HG02610 (cell line): ENCODE measurements around the gene MRPL32.

ENCODE experiments used
- ATAC-seq: cut with Tn5 transposase; IDR thresholded peaks from one replicate; pipeline ENCODE4 v1.9.1; 2021; ENCODE audit warnings: mild to moderate bottlenecking, moderate library complexity; ENCODE audit not compliant: unreplicated experiment

The MRPL32 gene

DNA sequence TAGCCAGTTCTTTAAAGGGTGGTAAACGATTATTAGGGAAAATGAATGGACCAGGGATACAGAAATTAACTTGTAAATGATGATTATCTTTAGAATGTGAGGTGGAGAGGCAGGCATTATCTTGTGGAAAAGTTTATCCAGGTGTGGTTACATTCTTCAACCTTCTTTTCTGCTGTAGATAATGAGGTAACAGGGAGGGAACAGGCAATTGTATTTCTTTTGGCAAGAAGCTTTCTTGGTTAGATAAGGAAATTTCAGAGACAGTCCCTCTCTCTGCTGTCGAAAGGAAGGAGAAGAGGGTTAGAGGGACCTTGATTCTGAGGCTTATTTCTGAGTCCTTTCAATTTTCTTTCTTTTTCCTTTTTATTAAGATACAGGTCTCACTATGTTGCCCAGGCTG, 32.1 kb downstream of the MRPL32 start:
- no peak for ATAC-seq

DNA sequence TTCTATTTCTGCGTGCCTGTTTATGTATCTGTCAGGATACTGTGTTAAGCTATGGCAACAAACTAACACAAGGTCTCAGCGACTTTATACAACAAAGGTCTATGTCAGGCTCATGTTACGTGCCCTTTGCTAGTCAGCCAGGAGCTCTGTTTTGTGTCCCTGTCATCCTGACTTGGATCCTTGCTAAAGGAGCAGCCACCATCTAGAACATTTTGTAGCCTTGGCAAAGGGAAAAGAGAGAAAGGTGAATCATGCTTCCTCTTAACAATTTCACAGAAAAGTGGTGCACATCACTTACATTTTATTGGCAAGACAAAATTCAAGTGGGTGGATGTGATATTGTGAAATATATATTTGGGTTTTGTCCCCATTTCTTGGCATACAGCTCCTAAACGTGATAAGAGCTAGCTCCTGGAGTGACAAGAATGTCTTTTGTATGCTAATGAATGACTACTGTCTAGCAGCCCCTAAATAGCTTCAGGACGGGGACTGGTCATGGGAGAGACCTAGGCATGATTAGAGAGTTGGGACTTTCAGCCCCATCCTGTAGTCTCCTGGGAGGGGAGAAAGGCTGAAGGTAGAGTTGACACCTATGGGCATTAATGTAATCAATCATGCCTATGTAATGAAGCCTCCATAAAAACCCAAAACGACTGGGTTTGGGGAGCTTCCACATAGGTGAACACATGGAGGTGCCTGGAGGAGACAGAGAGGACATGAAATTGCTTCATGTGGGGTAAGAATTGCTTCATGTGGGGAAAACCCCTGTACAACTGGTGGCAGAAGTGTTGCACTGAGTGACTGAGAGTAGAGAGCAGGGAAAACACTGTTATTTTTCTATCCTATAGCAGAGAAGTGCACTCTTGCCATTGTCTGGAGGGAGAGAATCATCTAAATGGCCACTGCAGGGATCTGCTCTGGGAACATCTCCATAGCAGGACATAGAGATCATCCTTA, 33.0 kb downstream of the MRPL32 start:
- peak; percentile 54 for ATAC-seq

DNA sequence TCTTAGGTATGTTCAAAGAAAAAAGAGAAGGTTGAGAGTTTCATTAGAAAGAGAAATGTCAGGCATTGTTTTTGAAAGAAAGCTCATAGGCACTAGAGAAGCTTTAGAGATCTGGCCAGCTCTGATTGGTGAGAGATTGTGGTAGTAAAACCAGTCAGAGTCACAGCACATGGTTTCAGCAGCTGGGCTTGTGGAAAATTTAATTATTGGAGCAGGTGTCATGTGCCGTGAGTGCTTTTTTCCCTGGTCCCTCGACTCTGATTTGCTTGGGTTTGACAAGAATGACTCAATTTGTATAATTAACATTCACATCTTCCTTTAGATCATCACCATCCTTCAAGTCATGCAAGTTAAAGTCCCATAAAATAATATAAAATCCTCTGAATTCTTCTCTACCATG, 35.2 kb downstream of the MRPL32 start:
- no peak for ATAC-seq

DNA sequence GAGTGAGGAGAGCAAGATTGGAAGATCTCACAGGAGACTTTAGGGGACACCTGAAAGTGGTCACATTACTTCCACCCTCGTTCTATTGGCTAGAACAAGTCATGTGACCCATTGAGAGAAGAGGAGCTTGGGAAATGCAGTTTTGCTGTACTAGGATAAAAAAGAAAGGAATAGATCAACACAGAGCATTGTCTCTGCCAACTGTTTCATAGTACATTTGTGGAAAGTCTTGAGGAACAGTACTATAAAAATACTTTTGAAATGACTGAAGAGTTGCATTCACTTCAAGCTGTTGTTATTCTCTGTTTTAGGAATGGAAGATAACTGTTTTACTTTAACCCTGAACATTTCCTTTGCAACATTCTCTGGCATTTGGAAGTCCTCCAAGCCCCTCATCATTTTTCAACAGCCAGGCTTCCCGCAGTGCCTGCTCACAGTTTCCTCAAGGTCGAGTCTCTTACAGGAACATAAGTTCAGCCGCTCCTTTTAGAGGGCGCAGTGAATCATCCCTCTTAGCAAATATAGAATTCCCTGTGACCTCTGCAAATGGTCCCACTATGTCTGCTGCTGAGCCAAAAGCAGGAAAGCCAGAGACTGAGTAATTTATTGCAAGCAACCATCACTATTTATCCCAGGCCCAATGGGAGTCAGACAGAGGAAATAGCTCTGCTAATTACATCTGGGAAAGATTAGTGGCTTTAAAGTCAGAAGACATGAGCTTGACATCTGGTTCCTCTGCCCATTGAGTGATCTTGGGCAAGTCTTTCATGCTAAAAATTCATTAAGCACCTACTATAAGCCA, 40.7 kb downstream of the MRPL32 start:
- ATAC-seq, result no peak

DNA sequence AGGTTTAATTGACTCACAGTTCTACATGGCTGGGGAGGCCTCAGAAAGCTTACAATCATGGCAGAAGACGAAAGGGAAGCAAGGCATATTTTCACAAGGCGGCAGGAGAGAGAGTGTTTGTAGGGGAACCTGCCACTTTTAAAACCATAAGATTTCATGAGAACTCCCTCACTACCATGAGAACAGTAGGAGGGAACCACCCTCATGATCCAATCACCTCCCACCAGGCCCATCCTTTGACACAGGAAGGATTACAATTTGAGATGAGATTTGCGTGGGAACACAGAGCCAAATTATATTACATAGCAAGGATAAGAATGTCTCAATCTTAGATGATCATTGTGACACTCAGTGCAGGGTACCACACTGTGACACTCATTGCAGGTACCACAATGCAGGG, 44.2 kb downstream of the MRPL32 start:
- ATAC-seq, result no peak

DNA sequence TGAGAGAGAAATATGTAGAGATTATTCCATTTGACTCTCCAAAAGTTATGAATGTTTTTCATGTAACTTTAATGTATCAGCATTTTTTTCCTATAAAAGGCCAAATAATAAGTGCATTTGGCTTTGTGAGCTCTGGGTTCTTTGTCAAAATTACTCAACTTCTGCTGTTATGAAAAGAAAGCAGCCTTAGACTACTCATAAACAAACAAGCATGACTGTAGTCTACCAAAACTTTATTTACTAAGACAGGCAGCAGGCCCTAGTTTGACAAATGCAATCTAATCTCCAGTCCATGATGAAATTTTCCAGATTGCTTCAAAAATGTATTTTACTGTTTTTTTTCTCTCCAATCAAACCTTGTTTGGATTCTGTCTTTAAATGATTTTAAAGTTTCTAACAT, 46.3 kb downstream of the MRPL32 start:
- no peak for ATAC-seq

DNA sequence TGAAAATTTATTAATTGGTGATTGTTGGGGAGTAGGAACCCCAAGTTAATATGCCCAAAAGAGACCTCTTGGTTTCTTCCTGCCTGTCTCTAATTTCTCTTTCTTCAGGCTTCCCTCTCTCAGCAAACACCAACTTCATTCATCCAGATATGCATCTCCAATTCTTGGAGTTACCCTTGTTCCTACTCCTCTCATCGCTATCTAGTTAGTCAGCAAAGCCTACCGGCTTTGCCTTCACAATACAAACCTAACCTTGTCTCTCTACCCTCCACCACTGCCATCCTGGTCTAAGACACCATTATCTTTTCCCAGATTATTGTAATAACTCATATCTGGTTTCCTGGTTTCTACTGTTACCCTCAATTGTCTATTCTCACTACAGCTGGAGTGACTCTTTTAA, 47.9 kb downstream of the MRPL32 start:
- no peak for ATAC-seq

DNA sequence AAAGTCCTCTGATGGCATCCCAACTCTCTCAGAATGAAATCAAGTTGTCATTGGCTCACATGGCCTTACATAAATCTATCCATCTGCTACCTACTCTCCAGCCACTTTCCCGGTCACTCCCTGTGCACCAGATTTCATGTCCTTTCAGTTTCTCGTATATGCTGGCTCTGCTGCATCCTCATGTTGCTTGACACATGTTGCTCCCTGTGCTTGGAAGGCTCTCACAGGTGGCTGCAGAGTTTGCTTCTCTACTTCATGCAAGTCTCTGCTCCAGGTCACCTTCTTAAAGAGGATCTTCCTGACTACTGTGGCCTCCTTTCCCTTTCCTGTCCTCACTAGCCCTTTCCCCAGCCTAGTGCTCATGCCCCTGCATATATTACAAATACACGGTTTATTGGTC, 48.3 kb downstream of the MRPL32 start:
- no peak for ATAC-seq

DNA sequence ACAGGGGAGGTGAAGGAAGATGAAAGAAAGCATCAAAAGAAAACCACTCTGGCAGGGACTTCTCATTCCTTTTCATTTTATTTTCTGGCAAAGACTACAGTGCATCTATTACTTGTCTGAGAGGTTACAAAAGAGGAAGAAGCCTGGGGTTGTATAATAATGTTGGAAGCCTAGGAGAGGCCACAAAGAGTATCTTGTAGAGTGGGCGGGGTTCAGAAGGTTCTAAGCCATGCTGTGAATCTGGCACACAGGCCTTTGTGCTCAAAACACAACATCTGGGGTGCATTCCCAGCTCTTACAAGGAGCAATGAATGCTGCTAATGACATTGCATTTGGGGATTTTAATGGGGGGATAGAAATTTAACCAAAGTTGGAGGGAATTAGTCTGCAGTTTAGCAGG, 49.4 kb downstream of the MRPL32 start:
- ATAC-seq, result no peak

DNA sequence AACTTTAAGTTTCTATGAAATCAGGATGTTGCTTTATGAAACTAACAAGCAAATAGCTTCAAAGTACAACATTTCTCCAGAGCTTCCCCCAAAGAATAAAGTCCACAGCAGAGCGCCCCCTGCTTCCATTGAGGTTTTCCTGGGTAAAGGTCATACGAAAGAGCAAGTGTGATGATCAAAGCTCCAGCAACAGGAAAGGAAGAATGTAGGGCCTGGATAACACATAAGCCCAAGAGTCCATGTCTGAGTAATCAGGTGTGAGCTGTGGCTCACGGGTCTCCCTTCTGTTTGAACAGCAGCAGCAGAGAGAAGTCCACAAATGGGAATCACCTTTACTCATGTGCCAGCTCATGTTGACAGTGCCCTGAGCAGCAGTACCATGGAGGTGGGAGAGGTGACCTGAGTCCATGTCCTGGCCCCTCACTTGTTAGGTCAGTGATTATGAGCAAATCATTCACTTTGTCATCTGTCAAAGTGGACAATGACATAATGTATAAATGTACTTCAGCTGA, 50.5 kb downstream of the MRPL32 start:
- no peak for ATAC-seq

DNA sequence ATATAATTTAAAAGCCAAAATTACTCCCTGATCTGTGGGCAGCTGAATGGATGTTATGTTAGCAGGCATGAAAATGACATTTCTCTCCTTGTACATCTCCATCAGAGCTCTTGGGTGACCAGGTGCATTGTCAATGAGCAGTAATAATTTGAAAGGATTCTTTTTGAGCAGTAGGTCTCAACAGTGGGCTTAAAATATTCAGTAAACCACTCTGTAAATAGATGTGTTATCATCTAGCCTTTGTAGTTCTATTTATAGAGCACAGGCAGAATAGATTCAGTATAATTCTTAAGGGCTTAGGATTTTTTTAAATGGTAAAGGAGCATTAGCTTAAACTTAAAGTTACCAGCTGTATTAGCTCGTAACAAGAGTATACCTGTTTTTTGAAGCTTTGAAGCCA, 52.0 kb downstream of the MRPL32 start:
- no peak for ATAC-seq

DNA sequence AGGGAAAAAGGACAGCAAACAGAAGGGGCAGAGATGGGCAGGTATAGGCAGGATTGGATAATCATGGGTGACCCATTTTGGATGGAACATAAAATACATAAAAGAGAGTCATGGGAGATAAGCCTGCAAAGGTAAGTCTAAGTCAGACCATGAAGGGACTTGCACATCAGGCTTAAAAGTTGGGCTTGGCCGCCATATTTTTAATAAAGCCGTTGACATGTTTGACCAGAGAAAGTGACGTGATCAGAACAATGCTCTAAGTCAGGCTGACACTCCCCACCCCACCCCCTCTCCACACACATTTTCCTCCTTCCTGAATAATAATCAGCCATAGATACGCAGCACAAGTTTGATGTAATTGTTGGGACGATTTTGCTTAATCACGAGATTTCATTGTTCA, 54.0 kb downstream of the MRPL32 start:
- no peak for ATAC-seq

DNA sequence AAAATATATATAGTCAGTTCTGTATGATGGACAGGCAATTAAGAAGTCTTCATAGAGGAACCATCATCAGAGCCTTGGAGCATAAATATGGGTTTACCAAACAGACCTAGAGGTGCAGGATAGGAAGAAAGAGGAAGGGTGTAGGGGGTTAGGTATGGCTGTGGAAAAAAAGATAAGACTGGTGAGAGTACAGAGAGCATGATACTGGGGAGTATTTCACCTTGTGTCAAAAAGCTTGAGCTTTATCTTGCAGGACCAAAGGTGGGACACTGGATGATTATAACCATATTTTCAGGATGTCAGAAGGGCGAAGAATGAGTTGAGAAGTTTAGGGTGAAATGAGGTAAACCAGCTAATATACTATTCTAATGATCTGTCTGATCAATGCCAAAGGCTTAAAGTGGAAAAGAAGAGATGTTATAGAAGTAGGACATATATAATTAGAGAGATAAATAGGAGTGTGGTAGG, 54.6 kb downstream of the MRPL32 start:
- no peak for ATAC-seq
